Heart right ventricle (tissue), 16 donors: ENCODE data around the gene HOXB4. TPM values are rescaled to one million over a fixed set of nuclear protein-coding genes. Genes with fewer than 3 reads are reported as not detected.

Source experiments
- ATAC-seq, 8 donors: fragments of 200-7000 bp; cut with Tn5 transposase; one replicate each; pipeline ENCODE4 v1.9.1; 2020; ENCODE audit warnings: mild to moderate bottlenecking in 8 of 8, moderate library complexity in 8 of 8, moderate number of reproducible peaks in 1 of 8
- DNase-seq, 2 donors: peaks; one replicate each; pipeline ENCODE4 v3.0.0-alpha.2; 2020
- H3K27ac ChIP-seq, 10 donors: fragments of 200-600 bp; sonication (generic) in 2 of 10; one replicate each; pipeline versions ENCODE4 v1.5.0 to v1.8.0; 2020 to 2022; ENCODE audit warnings: mild to moderate bottlenecking in 3 of 10
- H3K27me3 ChIP-seq, 7 donors: fragments of 200-600 bp; one replicate each; pipeline ENCODE4 v1.8.0; 2021 to 2022; ENCODE audit warnings: mild to moderate bottlenecking in 2 of 7
- H3K36me3 ChIP-seq, 9 donors: fragments of 200-600 bp; sonication (generic) in 1 of 9; one replicate each; pipeline versions ENCODE4 v1.5.0 to v1.8.0; 2020 to 2022; ENCODE audit warnings: mild to moderate bottlenecking in 2 of 9
- H3K4me1 ChIP-seq, 9 donors: fragments of 200-600 bp; sonication (generic) in 1 of 9; one replicate each; pipeline versions ENCODE4 v1.5.0 to v1.8.0; 2020 to 2022; ENCODE audit warnings: mild to moderate bottlenecking in 4 of 9
- H3K4me3 ChIP-seq, 10 donors: fragments of 200-600 bp; sonication (generic) in 2 of 10; one replicate each; pipeline versions ENCODE4 v1.5.0 to v1.8.0; 2020 to 2022; ENCODE audit warnings: mild to moderate bottlenecking in 7 of 10, moderate library complexity in 2 of 10
- H3K9me3 ChIP-seq, 11 donors: fragments of 200-600 bp in 10 of 11; sonication (generic) in 2 of 11; one replicate each; pipeline versions ENCODE4 v1.5.0 to v1.8.0; 2013 to 2022; ENCODE audit warnings: mild to moderate bottlenecking in 2 of 11, control low read depth in 1 of 11, moderate library complexity in 1 of 11
- CTCF ChIP-seq, 9 donors: fragments of 200-600 bp; sonication (generic) in 2 of 9; IDR thresholded peaks; one replicate each; pipeline versions ENCODE4 v1.5.0 to v1.8.0; 2021 to 2022; ENCODE audit warnings: antibody characterized with exemption in 9 of 9, mild to moderate bottlenecking in 5 of 9, moderate library complexity in 1 of 9
- WGBS, 2 donors: extraction: QIAGEN DNeasy Blood & Tissue Kit; methylation state at CpG; one replicate each; pipeline ENCODE4 v1.1.7; 2013; ENCODE audit warnings: inconsistent platforms in 1 of 2; 5-methylcytosine and 5-hydroxymethylcytosine counted together
- intact Hi-C, 10 donors: fragments of 100-400 bp; cut with DNase I; formaldehyde crosslinking; loops; one replicate each; pipeline versions ENCODE4 v1.11.1 to v1.14.2; 2022
- polyA plus RNA-seq, 2 donors: library from polyadenylated mRNA; stranded (reverse); fragments of 200-250 nt; gene quantifications; one replicate each; pipeline ENCODE4 v1.2.3, GENCODE V29; 2013
- total RNA-seq, 10 donors: library from RNA; stranded (reverse); fragmentation: NEBNext Ultra II Directional in 3 of 10; extraction: Animal tissue kit (Norgen Biotek cat#: 25700) in 3 of 10; gene quantifications; one replicate each; pipeline versions ENCODE4 v1.2.1 to v1.2.4, GENCODE V29; 2021 to 2023
- donor health status: Arrhythmogenic right ventricular cardiomyopathy.
- donor health status: ischemic (EF 13 %, LVEDD 7.1; RV severe dilation, severe dysfunction).
- donor health status: healthy with polysubstance abuse.
- donor health status: DM: no; HTN: yes; CAD: no.
- donor health status: DM: no; HTN: no; CAD: no.
- donor health status: ischemic (EF 25% LVEDD 6.9; RV normal size, moderate dysfunction).
- donor health status: ischemic (EF 25% LVEDD 5.7; RV mildly dilated, moderate dysfunction).
- donor health status: healthy.
- donor health status: DM: yes; HTN: yes; CAD: no.
- donor health status: Ischemic cardiomyopathy.
- donor health status: ischemic (EF 35%, LVEDD 5.7; RV mildly dilated, moderate dysfunction).
- donor health status: nonischemic (EF 11% LVEDD 7.7; RV severe dilation, severe dysfunction).
- donor health status: DM: yes; HTN: yes; CAD: no.
- donor health status: PGD.
- donor health status: ischemic (EF 29% LVEDD 5.4; RV normal size, mild dysfunction).
- donor health status: nonischemic (EF 23%, LVEDD 6.1; RV moderate dilation, normal function).

Gene HOXB4
- total and polyA plus RNA-seq, 12 donors: 0.14 to 1.6 (median 0.32) TPM; not detected in 1

GRCh38 chr17:48603959-48604769, 26.0 kb upstream of the HOXB4 start:
- Histone ChIP-seq H3K27me3 (peaks cover 71 to 100% (median 99%) of the 10 kb centered on the region in 7 donors), H3K4me3 (no peak overlapping the region), H3K36me3 (no peaks in the 10 kb centered on the region), H3K9me3 (peaks cover 0 to 8% (median 0%) of the 10 kb centered on the region in 11 donors), H3K27ac (no peak overlapping the region), H3K4me1 (peaks cover 0 to 10% (median 4%) of the 10 kb centered on the region in 9 donors)
- WGBS, 2 donors: 4 to 8% methylated on average over 21 of the region's 21 CpGs
- TF ChIP-seq CTCF (IDR thresholded peaks at IDR 0.05): no peak
- DNase-seq (no peak), ATAC-seq (no peak)
- intact Hi-C loops: no loop called here

- intact Hi-C loops: no loop called here
- H3K27me3 ChIP-seq: peaks cover 68 to 100% (median 99%) of the 10 kb centered on the region in 7 donors
- no peak for ATAC-seq
Observed at GRCh38 chr17:48601539-48602425, 23.6 kb upstream of the HOXB4 start.

GRCh38 chr17:48601207-48601538, 23.0 kb upstream of the HOXB4 start:
- TF ChIP-seq CTCF (IDR thresholded peaks at IDR 0.05): no peak
- H3K27me3 ChIP-seq: peaks cover 67 to 100% (median 99%) of the 10 kb centered on the region in 7 donors
- WGBS, 2 donors: 19 to 23% methylated on average over 4 of the region's 4 CpGs
- intact Hi-C loops: no loop called here
- no peak overlapping the region for H3K27ac ChIP-seq
- peaks cover 3 to 34% (median 16%) of the 10 kb centered on the region in 9 donors for H3K4me1 ChIP-seq
- no peak for ATAC-seq
- DNase-seq: no peak
- no peak overlapping the region for H3K4me3 ChIP-seq
- H3K36me3 ChIP-seq: no peaks in the 10 kb centered on the region
- peaks cover 0 to 8% (median 0%) of the 10 kb centered on the region in 11 donors for H3K9me3 ChIP-seq

More at GRCh38 chr17:48601539-48602425, 23.6 kb upstream of the HOXB4 start:
- no peak for TF ChIP-seq CTCF (IDR thresholded peaks at IDR 0.05)
- DNase-seq: no peak
- Histone ChIP-seq H3K27ac (no peak overlapping the region), H3K9me3 (peaks cover 0 to 8% (median 0%) of the 10 kb centered on the region in 11 donors), H3K4me3 (peak overlapping the region in 1 of 10 donors; percentile 3), H3K4me1 (peaks cover 0 to 28% (median 15%) of the 10 kb centered on the region in 9 donors), H3K36me3 (no peaks in the 10 kb centered on the region)
- WGBS, 2 donors: 4 to 11% methylated on average over 35 of the region's 35 CpGs
